WTC11 (cell line): Measurements from ENCODE around the gene PEX6. TPM values are rescaled to one million over a fixed set of nuclear protein-coding genes. Genes with fewer than 3 reads are reported as not detected.

Experiments used
- ATAC-seq: fragments of 200-7000 bp; cut with Tn5 transposase; 2 replicates; pipeline ENCODE4 v1.10.0; 2021; ENCODE audit warnings: mild to moderate bottlenecking, moderate library complexity
- CTCF ChIA-PET: fragments of 300-600 bp; sonication (Branson Sonifier 250); formaldehyde crosslinking; loops from one replicate; lab custom pipeline; 2021; ENCODE audit warnings: antibody characterized with exemption; lab: Charles Lee
- POLR2A ChIA-PET: fragments of 350-600 bp; sonication (Branson Sonifier 250); formaldehyde crosslinking; loops from one replicate; lab custom pipeline; 2021; ENCODE audit warnings: antibody characterized with exemption; lab: Charles Lee
- DNase-seq: peaks from one replicate; pipeline ENCODE4 v3.0.0; 2021; ENCODE audit warnings: low spot score
- H3K27ac Mint-ChIP-seq: 2 replicates; pipeline ENCODE4 v1.8.0; 2021; ENCODE audit warnings: mixed read lengths
- H3K27me3 Mint-ChIP-seq: 2 replicates; pipeline ENCODE4 v1.8.0; 2021; ENCODE audit warnings: low read depth, mild to moderate bottlenecking, moderate library complexity, mixed read lengths
- H3K36me3 Mint-ChIP-seq: 2 replicates; pipeline ENCODE4 v1.8.0; 2021; ENCODE audit warnings: mixed read lengths
- H3K4me1 Mint-ChIP-seq: 2 replicates; pipeline ENCODE4 v1.8.0; 2022; ENCODE audit warnings: mixed read lengths
- H3K4me3 Mint-ChIP-seq: 2 replicates; pipeline ENCODE4 v1.8.0; 2021; ENCODE audit warnings: mild to moderate bottlenecking, moderate library complexity, mixed read lengths
- H3K9me3 Mint-ChIP-seq: 2 replicates; pipeline ENCODE4 v1.8.0; 2021; ENCODE audit warnings: mixed read lengths
- ATF3 ChIP-seq: sonication (generic); formaldehyde crosslinking; conservative IDR thresholded peaks from 2 replicates; pipeline ENCODE4 v1.8.1; 2022; ENCODE audit warnings: mild to moderate bottlenecking, missing genetic modification reagents
- ELF4 ChIP-seq: sonication (generic); formaldehyde crosslinking; IDR thresholded peaks from 2 replicates; pipeline ENCODE4 v1.8.1; 2022; ENCODE audit warnings: low read depth, mild to moderate bottlenecking, moderate library complexity, missing genetic modification reagents
- EMX1 ChIP-seq: fragments of 250-450 bp; sonication (Bioruptor Pico); IDR thresholded peaks from 2 replicates; pipeline ENCODE4 v1.8.0; 2021; ENCODE audit warnings: mild to moderate bottlenecking
- IRF1 ChIP-seq: sonication (generic); formaldehyde crosslinking; IDR thresholded peaks from 2 replicates; pipeline ENCODE4 v1.8.0; 2023; ENCODE audit warnings: missing genetic modification reagents
- MYBL2 ChIP-seq: sonication (generic); formaldehyde crosslinking; IDR thresholded peaks from 2 replicates; pipeline ENCODE4 v1.8.1; 2023; ENCODE audit warnings: mild to moderate bottlenecking, moderate library complexity, missing genetic modification reagents
- SOX15 ChIP-seq: fragments of 250-450 bp; sonication (Bioruptor Pico); IDR thresholded peaks from 2 replicates; pipeline ENCODE4 v1.9.0; 2021; ENCODE audit warnings: mild to moderate bottlenecking
- SP1 ChIP-seq: sonication (generic); formaldehyde crosslinking; conservative IDR thresholded peaks from 2 replicates; pipeline ENCODE4 v1.8.1; 2022; ENCODE audit warnings: missing genetic modification reagents
- TCF7 ChIP-seq: sonication (generic); formaldehyde crosslinking; IDR thresholded peaks from 2 replicates; pipeline ENCODE4 v1.8.0; 2022; ENCODE audit warnings: mild to moderate bottlenecking, low read depth, missing genetic modification reagents, moderate library complexity
- TEAD4 ChIP-seq: sonication (generic); formaldehyde crosslinking; IDR thresholded peaks from 2 replicates; pipeline ENCODE4 v1.8.0; 2022; ENCODE audit warnings: mild to moderate bottlenecking, missing genetic modification reagents
- ZBTB21 ChIP-seq: sonication (generic); formaldehyde crosslinking; IDR thresholded peaks from 2 replicates; pipeline ENCODE4 v1.8.1; 2023; ENCODE audit warnings: mild to moderate bottlenecking, missing genetic modification reagents, borderline replicate concordance
- ZNF532 ChIP-seq: fragments of 250-450 bp; sonication (Bioruptor Pico); IDR thresholded peaks from 2 replicates; pipeline ENCODE4 v1.9.0; 2021; ENCODE audit warnings: mild to moderate bottlenecking, borderline replicate concordance
- total RNA-seq: library from RNA; stranded (reverse); gene quantifications from 3 replicates; pipeline ENCODE4 v1.2.3, GENCODE V29; 2021
- TF ChIP-seq, protein P1 (sequence below): fragments of 200-600 bp; IDR thresholded peaks from 2 replicates; pipeline ENCODE4 v1.8.0; 2022; ENCODE audit warnings: antibody characterized with exemption
- TF ChIP-seq, protein P2 (sequence below): fragments of 250-450 bp; sonication (Bioruptor Pico); IDR thresholded peaks from 2 replicates; pipeline ENCODE4 v1.9.0; 2021; ENCODE audit warnings: mild to moderate bottlenecking
- TF ChIP-seq, protein P3 (sequence below): fragments of 250-450 bp; sonication (Bioruptor Pico); IDR thresholded peaks from 2 replicates; pipeline ENCODE4 v2.1.2; 2022; ENCODE audit warnings: mild to moderate bottlenecking, moderate library complexity

Gene PEX6
- total RNA-seq, 1 experiment from 2014 or later: 8.2 TPM

- POLR2A ChIA-PET: no interaction called here
- H3K4me1 Mint-ChIP-seq: peaks cover 36% of the 10 kb centered on the region
- no peak overlapping the region for H3K4me3 Mint-ChIP-seq
Measured at GRCh38 chr6:43016943-43017334, 38.0 kb upstream of the PEX6 start.

More at GRCh38 chr6:43016943-43017334, 38.0 kb upstream of the PEX6 start:
- Mint-ChIP-seq H3K36me3 (peaks cover 35% of the 10 kb centered on the region), H3K27me3 (no peaks in the 10 kb centered on the region), H3K27ac (no peak overlapping the region; the same call in 1 of the 2 replicates), H3K9me3 (no peaks in the 10 kb centered on the region)
- ATAC-seq (no peak), DNase-seq (no peak)
- CTCF ChIA-PET: interaction anchor here (0.8 kb wide), 1 partner anchor 53 kb away, joined by 4 read pairs; no protein-coding TSS in a partner anchor
- TF ChIP-seq ZBTB21 (no peak), EMX1 (CRISPR knock-in tag) (no peak), SP1 (CRISPR knock-in tag) (no peak), IRF1 (no peak), MYBL2 (CRISPR knock-in tag) (no peak), ELF4 (CRISPR knock-in tag) (no peak), ATF3 (no peak), ZNF532 (CRISPR knock-in tag) (no peak), TEAD4 (no peak), SOX15 (CRISPR knock-in tag) (no peak), TCF7 (CRISPR knock-in tag) (no peak)
- TF ChIP-seq, protein P1, sequence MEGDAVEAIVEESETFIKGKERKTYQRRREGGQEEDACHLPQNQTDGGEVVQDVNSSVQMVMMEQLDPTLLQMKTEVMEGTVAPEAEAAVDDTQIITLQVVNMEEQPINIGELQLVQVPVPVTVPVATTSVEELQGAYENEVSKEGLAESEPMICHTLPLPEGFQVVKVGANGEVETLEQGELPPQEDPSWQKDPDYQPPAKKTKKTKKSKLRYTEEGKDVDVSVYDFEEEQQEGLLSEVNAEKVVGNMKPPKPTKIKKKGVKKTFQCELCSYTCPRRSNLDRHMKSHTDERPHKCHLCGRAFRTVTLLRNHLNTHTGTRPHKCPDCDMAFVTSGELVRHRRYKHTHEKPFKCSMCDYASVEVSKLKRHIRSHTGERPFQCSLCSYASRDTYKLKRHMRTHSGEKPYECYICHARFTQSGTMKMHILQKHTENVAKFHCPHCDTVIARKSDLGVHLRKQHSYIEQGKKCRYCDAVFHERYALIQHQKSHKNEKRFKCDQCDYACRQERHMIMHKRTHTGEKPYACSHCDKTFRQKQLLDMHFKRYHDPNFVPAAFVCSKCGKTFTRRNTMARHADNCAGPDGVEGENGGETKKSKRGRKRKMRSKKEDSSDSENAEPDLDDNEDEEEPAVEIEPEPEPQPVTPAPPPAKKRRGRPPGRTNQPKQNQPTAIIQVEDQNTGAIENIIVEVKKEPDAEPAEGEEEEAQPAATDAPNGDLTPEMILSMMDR: no peak
- TF ChIP-seq, protein P2, sequence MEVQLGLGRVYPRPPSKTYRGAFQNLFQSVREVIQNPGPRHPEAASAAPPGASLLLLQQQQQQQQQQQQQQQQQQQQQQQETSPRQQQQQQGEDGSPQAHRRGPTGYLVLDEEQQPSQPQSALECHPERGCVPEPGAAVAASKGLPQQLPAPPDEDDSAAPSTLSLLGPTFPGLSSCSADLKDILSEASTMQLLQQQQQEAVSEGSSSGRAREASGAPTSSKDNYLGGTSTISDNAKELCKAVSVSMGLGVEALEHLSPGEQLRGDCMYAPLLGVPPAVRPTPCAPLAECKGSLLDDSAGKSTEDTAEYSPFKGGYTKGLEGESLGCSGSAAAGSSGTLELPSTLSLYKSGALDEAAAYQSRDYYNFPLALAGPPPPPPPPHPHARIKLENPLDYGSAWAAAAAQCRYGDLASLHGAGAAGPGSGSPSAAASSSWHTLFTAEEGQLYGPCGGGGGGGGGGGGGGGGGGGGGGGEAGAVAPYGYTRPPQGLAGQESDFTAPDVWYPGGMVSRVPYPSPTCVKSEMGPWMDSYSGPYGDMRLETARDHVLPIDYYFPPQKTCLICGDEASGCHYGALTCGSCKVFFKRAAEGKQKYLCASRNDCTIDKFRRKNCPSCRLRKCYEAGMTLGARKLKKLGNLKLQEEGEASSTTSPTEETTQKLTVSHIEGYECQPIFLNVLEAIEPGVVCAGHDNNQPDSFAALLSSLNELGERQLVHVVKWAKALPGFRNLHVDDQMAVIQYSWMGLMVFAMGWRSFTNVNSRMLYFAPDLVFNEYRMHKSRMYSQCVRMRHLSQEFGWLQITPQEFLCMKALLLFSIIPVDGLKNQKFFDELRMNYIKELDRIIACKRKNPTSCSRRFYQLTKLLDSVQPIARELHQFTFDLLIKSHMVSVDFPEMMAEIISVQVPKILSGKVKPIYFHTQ (CRISPR knock-in tag): no peak
- TF ChIP-seq, protein P3, sequence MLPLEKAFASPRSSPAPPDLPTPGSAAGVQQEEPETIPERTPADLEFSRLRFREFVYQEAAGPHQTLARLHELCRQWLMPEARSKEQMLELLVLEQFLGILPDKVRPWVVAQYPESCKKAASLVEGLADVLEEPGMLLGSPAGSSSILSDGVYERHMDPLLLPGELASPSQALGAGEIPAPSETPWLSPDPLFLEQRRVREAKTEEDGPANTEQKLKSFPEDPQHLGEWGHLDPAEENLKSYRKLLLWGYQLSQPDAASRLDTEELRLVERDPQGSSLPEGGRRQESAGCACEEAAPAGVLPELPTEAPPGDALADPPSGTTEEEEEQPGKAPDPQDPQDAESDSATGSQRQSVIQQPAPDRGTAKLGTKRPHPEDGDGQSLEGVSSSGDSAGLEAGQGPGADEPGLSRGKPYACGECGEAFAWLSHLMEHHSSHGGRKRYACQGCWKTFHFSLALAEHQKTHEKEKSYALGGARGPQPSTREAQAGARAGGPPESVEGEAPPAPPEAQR (CRISPR knock-in tag): no peak
